Islet precursor cell (in vitro differentiated cells): Measurements from ENCODE around the gene VSIG10L.

Source experiments
- DNase-seq: peaks from one replicate; pipeline ENCODE4 v3.0.0-alpha.2; 2018

Gene VSIG10L

GRCh38 chr19:51365211-51365964 is 23.4 kb upstream of the VSIG10L start:
- DNase-seq, result peak; percentile 66

- peak; percentile 71 for DNase-seq
Measured at GRCh38 chr19:51364200-51365106, 22.5 kb upstream of the VSIG10L start.

GRCh38 chr19:51361239-51361638 is 19.3 kb upstream of the VSIG10L start:
- DNase-seq, result no peak

- peak; percentile 63 for DNase-seq
Measured at GRCh38 chr19:51359294-51359693, 17.4 kb upstream of the VSIG10L start.

- DNase-seq, result no peak
Measured at GRCh38 chr19:51357952-51358351, 16.0 kb upstream of the VSIG10L start.

DNA sequence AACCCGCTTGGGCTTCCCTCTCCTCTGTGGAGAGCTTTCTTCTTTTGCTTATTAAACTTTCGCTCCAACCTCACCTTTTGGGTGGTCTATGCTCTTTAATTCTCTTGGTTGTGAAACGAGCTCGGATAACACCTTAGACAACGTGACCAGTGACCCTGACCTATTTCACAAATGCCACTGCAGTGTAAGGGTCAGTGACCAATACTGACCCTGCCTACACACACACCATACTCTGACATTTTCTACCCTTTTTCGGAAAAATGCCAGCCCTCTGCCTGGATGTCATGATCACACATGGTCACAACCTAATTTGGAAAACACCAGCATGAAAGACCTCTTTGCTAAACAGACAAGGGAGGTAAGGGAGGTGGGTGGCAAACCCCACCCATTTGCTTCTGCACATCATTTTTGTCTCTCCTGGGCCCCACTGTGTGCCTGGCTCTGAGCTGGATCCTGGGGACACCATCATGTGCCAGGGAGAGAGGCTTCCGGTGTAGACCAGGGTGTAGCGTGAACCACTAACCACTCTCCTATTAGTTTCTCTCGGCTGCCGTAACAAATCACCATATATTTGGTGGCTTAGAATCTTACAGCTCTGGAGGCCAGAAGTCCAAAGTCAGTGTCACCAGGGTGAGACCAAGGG is 14.3 kb upstream of the VSIG10L start:
- no peak for DNase-seq

DNA sequence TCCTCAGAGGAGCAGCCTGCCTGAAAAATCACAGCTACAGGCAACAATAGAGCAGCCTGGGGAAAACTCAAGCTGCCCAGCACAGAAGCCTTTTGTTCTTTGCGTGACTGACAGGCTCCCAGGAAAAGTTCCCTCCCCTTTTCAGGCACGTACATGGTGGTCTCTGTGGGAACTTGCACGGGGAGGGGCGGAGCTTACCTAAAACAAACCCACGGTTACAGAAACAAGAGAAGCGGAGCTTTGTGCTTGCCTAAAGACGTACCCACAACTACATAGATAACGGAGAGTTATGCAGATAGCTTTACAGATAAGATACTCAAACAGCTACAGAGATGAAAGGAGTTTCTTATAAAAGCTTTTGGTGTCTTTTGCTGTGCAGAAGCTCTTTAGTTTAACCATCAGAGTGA is 12.8 kb upstream of the VSIG10L start:
- peak; percentile 96 for DNase-seq

DNA sequence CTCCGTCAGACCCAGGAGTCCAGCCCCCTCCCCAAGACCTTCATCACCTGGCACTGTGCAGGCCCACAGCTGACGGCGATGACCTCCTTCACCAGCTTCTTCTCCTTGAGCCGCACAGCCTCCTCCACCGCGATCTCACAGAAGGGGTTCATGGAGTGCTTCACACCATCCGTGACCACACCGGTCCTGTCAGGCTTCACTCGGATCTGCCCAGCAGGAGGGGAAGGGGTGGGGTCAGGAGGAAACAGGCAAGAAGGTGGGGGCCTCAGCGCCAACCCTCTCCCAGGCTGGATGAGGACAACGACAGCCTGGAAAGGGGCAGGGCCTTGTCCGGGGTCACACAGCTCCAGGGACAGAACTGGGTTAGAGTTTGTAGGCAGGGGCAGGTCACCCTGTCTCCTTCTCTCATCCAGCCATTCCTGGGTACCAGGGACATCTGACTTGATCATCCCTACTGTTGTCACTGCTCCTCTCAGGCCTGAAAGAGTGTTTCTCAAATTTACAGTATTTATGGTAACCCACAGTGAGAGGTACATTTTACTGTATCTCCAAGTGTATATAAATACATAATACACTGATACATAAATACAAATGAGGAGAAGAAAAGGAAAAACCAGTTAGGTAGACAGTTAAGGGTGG is 12.3 kb upstream of the VSIG10L start:
- peak; percentile 86 for DNase-seq

GRCh38 chr19:51352783-51353360 is 10.9 kb upstream of the VSIG10L start:
- DNase-seq, result no peak

- DNase-seq, result no peak
Measured at GRCh38 chr19:51351266-51351990, 9.5 kb upstream of the VSIG10L start.

- DNase-seq, result no peak
Measured at GRCh38 chr19:51347209-51347928, 5.4 kb upstream of the VSIG10L start.

GRCh38 chr19:51346742-51347141 is 4.8 kb upstream of the VSIG10L start:
- no peak for DNase-seq

- DNase-seq, result no peak
Measured at GRCh38 chr19:51345076-51345620, 3.2 kb upstream of the VSIG10L start.

DNA sequence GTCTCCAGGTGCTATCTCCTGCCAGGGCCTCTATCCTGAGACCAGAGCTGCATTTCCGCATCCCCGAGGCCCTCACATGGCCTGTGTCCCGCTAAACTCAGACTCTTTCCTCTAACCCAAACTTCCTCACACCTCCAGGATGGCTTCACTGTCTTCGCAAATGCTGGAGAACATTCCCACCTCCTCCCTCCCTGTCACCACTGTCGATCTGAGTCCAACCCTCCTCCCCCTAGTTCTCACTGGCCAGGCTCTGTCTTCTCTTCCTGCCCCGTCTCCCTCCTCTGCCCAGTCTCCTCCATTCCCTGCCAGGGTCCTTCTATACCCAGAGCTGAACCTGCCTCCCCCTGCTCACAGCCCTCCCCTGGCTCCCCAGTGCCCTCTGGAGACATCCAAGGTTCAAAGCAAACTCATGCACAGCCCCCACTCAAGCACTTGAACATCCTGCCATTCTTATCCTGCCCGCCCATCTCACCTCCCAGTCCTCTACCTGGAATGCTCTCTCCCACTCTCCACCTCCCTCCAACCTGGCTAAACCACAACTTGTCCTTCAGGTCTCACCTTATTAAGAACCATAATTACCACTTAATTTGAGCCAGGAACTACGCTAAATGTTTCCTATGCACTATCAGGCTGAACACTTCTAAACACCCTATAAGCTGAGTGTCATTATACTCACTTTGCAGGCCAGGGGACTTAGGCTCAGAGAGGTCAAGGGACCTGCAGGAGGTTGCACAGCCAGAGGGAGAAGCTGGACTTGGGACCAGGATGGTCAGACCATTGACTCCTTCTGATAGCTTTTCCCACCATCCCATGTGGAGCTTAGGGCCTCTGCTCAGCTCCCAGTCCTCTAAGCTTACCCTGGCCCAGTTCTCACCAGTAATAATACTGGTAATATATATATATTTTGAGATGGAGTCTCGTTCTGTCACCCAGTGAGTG is 961 bp upstream of the VSIG10L start:
- DNase-seq, result no peak

GRCh38 chr19:51341066-51341465 is 873 bp downstream of the VSIG10L start:
- no peak for DNase-seq

DNA sequence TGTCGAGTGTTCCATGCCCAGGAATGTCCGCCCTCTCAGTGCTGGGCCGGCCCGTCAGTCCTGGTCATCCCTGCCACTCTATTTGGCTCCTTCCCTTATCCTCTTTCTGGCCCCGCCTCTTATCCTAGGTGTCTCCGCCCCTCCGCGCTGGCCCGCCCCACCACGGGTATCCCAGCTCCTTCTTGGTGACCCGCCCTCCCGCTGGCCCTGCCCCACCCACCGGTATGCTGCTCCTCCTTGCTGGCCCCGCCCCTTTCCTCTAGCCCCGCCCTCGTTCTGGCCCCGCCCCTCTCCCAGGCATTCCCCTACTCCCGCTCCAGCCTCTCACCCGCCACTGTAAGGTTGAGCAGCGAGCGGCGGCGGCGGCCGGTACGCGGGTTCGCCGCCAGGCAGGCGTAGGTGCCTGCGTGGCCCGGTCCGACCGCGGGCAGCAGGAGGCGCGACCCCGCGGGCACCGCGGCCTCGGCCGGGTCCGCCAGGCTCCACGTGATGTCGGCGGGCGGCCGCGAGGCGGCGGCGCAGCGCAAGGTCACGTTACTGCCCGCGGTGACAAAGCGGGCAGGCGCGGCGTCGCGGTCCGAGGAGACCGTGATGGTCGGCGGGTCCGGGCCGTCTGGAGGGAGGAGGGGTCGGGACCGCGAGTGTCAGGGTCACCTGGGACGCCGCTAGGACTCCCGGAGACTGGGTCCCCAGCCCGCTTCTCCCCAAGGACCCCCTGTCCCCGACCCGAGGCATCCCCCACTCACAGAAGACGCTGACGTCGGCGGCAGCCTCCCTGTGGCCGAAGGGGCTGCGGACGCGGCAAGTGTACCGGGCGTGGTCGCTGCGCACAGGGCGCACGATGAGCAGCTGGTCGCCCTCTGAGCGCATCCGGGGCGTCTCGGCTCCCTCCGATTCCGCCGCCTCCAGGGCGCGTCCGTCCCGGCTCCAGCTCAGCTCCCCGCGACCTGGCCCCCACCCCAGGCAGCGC is 2.0 kb downstream of the VSIG10L start:
- DNase-seq, result peak; percentile 100

DNA sequence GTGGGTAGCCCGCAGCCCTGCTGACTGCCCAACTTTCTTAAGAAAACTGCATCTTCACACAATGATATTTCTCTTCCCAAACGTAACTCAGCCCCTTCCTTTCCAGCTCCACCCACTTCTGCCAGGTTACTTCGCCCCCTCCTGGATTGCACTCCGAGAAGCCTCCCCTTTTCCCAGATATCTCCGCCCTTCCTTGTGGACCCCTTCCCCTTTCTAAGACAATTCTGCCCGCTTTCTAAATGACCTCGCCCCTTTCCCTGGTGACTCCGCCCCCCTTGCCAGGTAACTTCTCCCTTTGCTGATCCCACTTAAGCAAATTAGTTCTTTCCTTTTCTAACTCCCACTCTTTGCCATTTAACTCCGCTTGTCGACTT is 2.6 kb downstream of the VSIG10L start:
- DNase-seq, result no peak

DNA sequence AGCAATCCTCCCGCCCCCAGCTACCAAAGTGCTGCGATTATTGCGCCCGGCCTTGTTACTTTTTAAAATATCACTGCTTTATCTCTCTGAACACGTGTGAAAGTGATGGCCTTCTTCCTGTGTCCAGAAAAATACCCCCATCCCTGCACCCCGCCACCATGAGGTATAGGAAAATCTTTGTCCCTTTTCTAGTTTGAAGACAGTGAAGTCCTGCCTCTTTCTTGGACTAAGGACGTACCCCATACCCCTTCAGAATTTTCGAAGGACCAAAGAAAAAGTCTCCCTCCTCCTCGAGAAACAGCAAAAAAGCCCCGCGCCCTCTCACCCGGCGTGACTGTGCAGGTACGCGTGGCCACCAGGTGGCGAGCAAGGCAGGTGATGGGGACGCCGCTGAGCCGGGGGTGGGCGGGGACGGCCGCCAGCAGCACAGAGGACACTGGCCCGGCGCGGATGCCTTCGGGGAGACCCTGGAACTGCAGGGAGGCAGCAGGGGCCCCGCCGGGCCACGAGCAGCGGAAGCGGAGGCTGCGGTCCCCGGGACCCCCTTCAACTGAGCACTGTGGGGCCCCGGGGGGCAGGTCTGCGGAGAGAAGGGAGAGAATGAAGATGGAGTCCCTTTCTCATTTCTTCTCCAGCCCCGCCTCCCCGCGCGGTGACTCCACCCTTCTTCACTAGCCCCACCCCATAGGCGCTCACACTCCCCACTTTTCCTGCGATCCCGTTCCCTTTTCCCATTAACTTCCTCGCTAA is 3.2 kb downstream of the VSIG10L start:
- peak; percentile 92 for DNase-seq
